Right cardiac atrium (tissue), 5 donors: ENCODE data around the gene SP6. TPM values are rescaled to one million over a fixed set of nuclear protein-coding genes. Genes with fewer than 3 reads are reported as not detected.

Experiments used
- ATAC-seq, 2 donors: fragments of 200-7000 bp; cut with Tn5 transposase; one replicate each; pipeline versions ENCODE4 v1.8.0 to v1.9.1; 2020; ENCODE audit warnings: moderate library complexity in 2 of 2, mild to moderate bottlenecking in 1 of 2
- DNase-seq, 3 donors: peaks; one replicate each; pipeline ENCODE4 v3.0.0-alpha.2; 2020
- H3K27ac ChIP-seq: one replicate; pipeline ENCODE4 v1.5.1; 2013; ENCODE audit warnings: mild to moderate bottlenecking, low read length, control low read depth, moderate library complexity
- H3K27me3 ChIP-seq: one replicate; pipeline ENCODE4 v1.6.1; 2013; ENCODE audit not compliant: control insufficient read depth, insufficient read depth
- H3K4me1 ChIP-seq: one replicate; pipeline ENCODE4 v1.6.1; 2013; ENCODE audit warnings: low read length; ENCODE audit not compliant: control insufficient read depth, insufficient read depth
- H3K4me3 ChIP-seq: one replicate; pipeline ENCODE4 v1.5.1; 2013; ENCODE audit warnings: low read length, control low read depth
- H3K9me3 ChIP-seq: one replicate; pipeline ENCODE4 v1.6.1; 2013; ENCODE audit warnings: low read length; ENCODE audit not compliant: control insufficient read depth
- WGBS: extraction: QIAGEN DNeasy Blood & Tissue Kit; methylation state at CpG from one replicate; pipeline ENCODE4 v1.1.7; 2013; 5-methylcytosine and 5-hydroxymethylcytosine counted together
- intact Hi-C, 4 donors: fragments of 100-400 bp; cut with DNase I; formaldehyde crosslinking; loops; one replicate each; pipeline versions ENCODE4 v1.11.0 to v1.14.0; 2022 to 2023
- polyA plus RNA-seq: library from polyadenylated mRNA; stranded (reverse); fragments of 200-250 nt; gene quantifications from one replicate; pipeline ENCODE4 v1.2.3, GENCODE V29; 2013
- total RNA-seq, 4 donors: library from RNA; stranded (reverse); fragmentation: NEBNext Ultra II Directional; extraction: Animal tissue kit (Norgen Biotek cat#: 25700); gene quantifications; one replicate each; pipeline ENCODE4 v1.2.1, GENCODE V29; 2021
- donor health status: healthy with polysubstance abuse.
- donor health status: DM: no; HTN: yes; CAD: no.
- donor health status: DM: no; HTN: no; CAD: no.
- donor health status: DM: no; HTN: yes; CAD: no; lungs with severe emphysema.
- donor health status: DM: yes; HTN: yes; CAD: no.

Gene SP6
- total and polyA plus RNA-seq, 5 donors: 0.29 to 3.6 (median 0.40) TPM

DNA sequence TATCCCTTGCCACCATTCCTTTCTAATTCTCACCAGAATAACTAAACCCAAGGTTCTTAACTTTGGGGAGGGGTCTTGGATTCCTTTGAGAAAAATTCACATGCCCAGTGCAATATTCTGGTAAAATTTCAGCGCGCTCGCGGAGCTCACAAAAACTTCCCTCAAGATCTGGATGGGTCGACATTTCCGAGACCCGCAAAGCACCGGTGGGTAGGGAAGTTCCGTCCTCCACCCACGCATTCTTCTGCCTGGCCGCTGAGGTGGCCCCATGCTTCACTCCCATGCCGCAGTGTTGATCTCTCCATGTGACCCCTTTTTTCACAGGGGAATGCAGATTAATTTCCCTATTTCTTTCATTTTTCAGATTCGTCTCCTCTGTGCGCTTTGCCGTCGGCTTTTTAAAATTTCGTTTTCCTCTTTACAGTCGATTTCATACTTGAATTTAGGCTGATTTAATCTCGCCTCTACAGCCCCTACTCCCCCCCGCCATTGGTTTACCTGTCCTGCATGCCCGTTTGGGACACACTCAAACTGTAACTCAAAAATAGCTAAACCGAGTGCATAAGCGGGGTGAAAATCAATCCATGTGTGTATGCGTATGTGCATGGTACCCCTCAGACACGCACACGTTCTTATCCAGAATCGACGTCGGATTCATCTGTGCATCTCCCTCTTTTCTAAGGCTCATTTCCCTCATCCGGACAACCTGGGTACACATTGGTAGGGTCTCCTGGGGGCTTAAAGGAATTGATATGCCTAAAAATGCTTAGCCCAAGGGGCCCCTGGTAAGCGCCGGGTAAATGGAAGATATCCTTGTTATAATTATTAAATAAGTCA is 1.4 kb upstream of the SP6 start:
- Histone ChIP-seq H3K4me1 (peaks cover 2% of the 10 kb centered on the region), H3K27ac (no peak overlapping the region), H3K9me3 (no peaks in the 10 kb centered on the region), H3K27me3 (no peaks in the 10 kb centered on the region), H3K4me3 (no peak overlapping the region)
- WGBS: 33% methylated on average over 32 of the region's 32 CpGs
- DNase-seq (peak in 1 of 3 donors; percentile 32), ATAC-seq (no peak)
- intact Hi-C loops: no loop called here

DNA sequence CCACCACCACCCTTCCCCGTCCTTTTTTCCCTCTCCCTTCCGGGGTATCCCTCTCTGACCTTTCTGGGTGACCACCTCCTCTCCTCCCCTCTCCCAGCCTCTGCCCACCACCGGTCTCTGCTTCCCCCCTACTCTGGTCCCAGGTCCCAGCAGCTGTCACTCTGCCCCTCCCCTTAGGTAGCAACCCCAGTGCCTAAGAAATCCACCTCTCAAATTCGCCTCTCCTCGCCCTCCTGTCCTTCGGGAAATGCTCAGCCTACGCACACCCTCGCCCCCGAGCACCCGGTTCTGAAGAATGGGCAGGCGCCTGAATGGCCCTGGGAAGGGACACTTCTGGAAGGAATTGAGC is 775 bp upstream of the SP6 start:
- Histone ChIP-seq H3K4me3 (no peak overlapping the region), H3K4me1 (peaks cover 2% of the 10 kb centered on the region), H3K9me3 (no peaks in the 10 kb centered on the region), H3K27ac (no peak overlapping the region), H3K27me3 (no peaks in the 10 kb centered on the region)
- ATAC-seq (no peak), DNase-seq (peak in 1 of 3 donors; percentile 9)
- intact Hi-C loops: no loop called here
- WGBS: 33% methylated on average over 11 of the region's 11 CpGs

DNA sequence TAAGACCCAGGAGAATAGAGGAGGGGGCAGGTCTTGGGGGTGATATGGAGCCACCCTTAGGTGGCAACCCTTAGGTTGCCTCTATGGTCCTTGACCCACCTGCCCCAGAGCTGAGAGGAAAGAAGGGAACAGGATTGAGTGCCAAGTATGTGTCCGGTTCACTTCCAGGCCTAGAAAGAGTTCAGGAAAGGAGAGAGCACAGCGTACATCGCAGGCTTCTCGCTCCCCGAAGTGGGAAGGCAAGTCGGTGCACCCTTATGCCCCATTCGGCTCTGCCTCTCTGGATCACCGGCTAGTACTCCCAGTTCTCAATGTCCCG is 631 bp downstream of the SP6 start:
- intact Hi-C loops: no loop called here
- Histone ChIP-seq H3K27me3 (no peaks in the 10 kb centered on the region), H3K27ac (no peak overlapping the region), H3K4me3 (peak overlapping the region; percentile 33), H3K9me3 (no peaks in the 10 kb centered on the region), H3K4me1 (peaks cover 2% of the 10 kb centered on the region)
- DNase-seq: no peak
- 40% methylated on average over 9 of the region's 9 CpGs for WGBS
- ATAC-seq: no peak

DNA sequence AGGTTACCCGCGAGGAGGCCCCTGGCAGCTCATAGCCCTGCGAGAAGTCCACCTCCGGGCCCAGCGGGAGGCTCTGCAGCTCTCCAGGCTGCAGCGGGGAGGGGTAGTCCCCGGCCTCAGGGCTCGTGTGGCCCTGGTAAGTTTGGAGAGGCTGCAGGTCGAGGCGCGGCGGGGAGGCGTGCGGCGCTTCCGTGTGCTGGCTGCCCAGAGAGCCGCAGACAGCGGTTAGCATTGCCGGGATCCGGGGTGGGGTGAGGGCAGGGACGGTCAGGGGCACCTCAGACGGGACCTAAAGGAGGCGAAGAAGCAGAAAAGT is 2.8 kb downstream of the SP6 start:
- DNase-seq (no peak), ATAC-seq (no peak)
- Histone ChIP-seq H3K4me1 (peaks cover 2% of the 10 kb centered on the region), H3K27me3 (no peaks in the 10 kb centered on the region), H3K9me3 (no peaks in the 10 kb centered on the region), H3K4me3 (no peak overlapping the region), H3K27ac (no peak overlapping the region)
- intact Hi-C loops: loop anchor here in 2 of 4 donors (10.0 kb wide), 2 partner anchors 97 to 117 kb away; partner anchors contain the start of gene PNPO (in 1 of the 2)
- WGBS: 48% methylated on average over 23 of the region's 23 CpGs

DNA sequence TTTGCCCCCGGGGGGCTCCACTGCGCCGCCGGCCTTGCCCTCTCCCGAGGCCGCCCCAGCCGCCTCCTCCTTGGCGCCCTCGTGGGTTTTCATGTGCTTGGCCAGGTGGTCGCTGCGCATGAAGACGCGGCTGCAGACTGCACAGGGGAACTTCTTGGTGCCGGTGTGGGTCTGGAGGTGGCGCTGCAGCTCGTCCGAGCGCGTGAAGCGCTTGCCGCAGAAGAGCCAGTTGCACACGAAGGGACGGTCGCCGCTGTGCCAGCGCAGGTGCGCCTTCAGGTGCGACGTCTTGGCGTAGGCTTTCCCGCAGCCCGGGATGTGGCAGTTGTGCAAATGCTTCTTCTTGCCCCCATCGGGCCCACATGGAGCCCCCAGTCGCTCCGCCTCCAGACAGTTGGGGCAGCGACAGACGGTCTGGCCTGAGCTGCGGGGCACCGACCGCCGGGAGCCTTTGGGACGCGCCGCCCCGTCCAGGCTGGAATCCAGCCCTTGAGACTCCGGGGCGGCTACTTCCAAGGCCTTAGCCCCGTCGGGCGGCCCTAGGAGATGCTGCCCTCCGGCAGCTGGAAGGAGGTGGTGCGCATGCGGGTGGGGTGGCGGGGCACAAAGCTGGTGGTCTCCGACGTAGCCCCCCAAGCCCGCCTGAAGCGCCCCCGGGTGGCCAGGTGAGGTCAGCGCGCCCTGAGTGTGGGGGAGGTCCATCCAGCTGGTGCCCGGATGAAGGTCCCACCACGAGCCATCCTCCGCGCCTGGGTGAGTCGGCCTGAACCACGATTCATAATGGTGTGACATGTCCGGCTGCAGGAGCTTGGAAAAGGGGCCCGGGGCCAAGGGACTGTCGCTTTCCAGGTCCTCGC is 3.4 kb downstream of the SP6 start:
- Histone ChIP-seq H3K27me3 (no peaks in the 10 kb centered on the region), H3K4me3 (no peak overlapping the region), H3K27ac (no peak overlapping the region), H3K4me1 (peaks cover 2% of the 10 kb centered on the region), H3K9me3 (no peaks in the 10 kb centered on the region)
- no peak for ATAC-seq
- intact Hi-C loops: loop anchor here in 2 of 4 donors (10.0 kb wide), 2 partner anchors 97 to 117 kb away; partner anchors contain the start of gene PNPO (in 1 of the 2)
- DNase-seq: peak in 1 of 3 donors; percentile 59
- 32% methylated on average over 71 of the region's 71 CpGs for WGBS

DNA sequence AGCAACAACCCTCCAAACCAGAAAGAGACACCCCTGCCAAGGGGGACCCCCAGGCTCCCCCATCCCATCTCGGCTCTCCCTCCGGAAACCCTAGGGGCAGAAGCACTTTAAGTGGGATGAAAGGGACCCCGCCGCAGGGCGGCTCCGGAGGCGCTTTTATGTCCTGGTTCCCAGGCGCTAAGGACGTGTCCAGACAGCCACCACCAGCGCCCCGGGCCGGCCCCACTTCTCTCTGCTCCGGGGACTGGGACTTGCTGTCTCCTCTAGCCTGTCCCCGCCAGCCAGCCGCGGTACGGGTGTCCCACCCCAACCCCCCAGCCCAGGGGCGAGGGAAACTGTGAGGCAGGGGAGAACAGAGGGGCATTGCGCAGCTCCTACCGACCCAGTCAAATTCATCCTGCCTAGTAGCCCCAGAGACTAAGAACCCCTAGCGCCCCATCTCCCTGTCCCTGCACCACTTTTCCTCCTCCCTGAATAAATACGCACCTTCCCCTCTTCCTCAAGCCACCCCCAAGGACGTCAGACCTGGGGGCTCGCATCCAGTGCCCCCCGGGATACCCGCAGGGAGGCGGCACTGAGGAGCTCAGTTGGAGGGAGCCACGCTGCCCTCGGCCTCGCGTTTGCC is 4.1 kb downstream of the SP6 start:
- Histone ChIP-seq H3K4me1 (peaks cover 2% of the 10 kb centered on the region), H3K27me3 (no peaks in the 10 kb centered on the region), H3K4me3 (no peak overlapping the region), H3K9me3 (no peaks in the 10 kb centered on the region), H3K27ac (no peak overlapping the region)
- intact Hi-C loops: loop anchor here in 2 of 4 donors (10.0 kb wide), 2 partner anchors 98 to 118 kb away; partner anchors contain the start of gene PNPO (in 1 of the 2)
- 26% methylated on average over 31 of the region's 31 CpGs for WGBS
- ATAC-seq: no peak
- DNase-seq: no peak

DNA sequence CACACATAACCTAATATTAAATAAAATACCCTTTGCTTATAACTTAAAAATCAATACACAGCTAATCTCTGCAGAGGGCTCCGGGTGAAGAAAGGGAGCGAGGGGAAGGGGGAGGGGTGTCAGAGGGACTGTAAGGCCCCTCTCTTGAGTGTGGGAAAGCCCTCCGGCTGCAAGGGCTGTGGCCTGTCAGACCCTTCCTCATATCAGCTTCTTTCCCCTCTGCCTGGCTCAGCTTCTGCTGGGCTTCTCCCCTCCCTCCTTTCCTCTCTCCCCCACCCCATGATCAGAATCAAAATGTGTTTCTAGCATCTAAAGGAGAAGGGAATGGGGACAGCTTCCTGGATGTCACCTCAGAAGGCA is 5.3 kb downstream of the SP6 start:
- Histone ChIP-seq H3K27ac (no peak overlapping the region), H3K4me1 (no peaks in the 10 kb centered on the region), H3K4me3 (no peak overlapping the region), H3K9me3 (no peaks in the 10 kb centered on the region), H3K27me3 (no peaks in the 10 kb centered on the region)
- DNase-seq: no peak
- intact Hi-C loops: loop anchor here in 2 of 4 donors (10.0 kb wide), 2 partner anchors 99 to 119 kb away; partner anchors contain the start of gene PNPO (in 1 of the 2)
- no peak for ATAC-seq
- 61% methylated on average over 3 of the region's 3 CpGs for WGBS

DNA sequence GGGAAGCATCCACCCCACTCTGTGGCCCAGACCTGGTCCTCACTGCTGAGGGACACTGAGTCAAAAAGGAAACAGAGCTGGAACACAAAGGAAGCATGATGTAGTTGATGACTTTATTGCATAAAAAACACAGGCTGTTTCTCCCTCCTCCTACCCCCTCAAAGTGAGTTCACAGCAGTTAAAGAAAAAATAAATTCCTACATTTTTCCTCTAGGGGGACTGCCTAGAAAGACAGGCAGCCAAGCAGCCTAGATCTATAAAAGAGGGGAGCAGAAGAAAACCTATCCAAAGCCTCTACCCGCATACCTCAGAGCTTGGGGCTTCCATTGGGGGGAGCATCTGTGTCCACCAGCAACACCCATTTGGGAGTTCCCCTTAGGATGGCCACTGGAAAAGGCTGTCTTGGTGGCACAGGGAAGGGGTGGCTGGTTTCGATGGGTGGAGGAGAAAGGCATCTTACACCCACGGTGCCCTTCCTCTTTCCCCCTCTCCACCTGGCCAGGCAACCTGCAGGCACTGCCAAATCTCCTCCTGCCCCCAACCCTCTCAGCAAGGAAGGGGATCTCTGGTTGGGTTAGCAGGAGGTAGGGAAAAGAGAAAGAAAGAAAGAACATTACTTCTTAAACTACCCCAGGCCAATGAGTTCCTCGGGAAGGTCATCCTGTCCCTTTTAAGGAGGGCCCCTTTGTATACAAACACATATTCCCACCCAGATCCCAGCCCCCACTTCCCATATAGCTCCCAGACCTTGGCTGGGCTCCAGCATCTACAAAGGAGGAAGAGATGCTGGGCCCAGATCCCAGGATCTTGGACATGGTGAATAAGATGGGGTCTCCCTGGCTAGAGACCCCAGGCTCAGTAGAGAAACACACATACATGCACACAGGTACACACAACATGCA is 5.9 kb downstream of the SP6 start:
- H3K4me3 ChIP-seq: no peak overlapping the region
- no peaks in the 10 kb centered on the region for H3K27me3 ChIP-seq
- WGBS: 49% methylated on average over 4 of the region's 4 CpGs
- H3K27ac ChIP-seq: no peak overlapping the region
- no peak for DNase-seq
- ATAC-seq: no peak
- peaks cover 2% of the 10 kb centered on the region for H3K4me1 ChIP-seq
- intact Hi-C loops: loop anchor here in 3 of 4 donors (5.0 to 10.0 kb wide), 5 partner anchors 100 to 172 kb away; partner anchors contain the start of genes CDK5RAP3 (in 1 of the 3) and PNPO (in 1 of the 3)
- no peaks in the 10 kb centered on the region for H3K9me3 ChIP-seq

DNA sequence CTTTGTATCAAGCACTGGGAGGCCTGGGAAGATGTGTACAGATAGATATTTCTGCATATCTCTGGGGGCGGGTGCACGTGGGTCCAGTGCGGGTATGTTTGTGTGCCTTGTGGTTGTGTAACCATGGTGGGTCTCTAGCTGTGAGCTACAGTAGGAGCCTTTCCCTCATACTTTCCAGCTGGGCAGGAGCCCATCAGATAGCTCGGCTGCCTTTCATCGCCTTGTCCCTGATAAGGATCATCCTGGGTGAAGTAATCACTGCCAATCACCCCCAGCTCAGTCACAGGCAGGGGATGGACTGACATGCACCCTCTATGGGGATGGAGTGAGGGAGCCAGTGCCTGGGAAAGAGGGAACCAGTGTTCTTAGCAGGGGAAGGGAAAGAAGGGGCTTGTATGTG is 6.7 kb downstream of the SP6 start:
- Histone ChIP-seq H3K4me1 (peaks cover 3% of the 10 kb centered on the region), H3K4me3 (no peak overlapping the region), H3K27ac (no peak overlapping the region), H3K27me3 (no peaks in the 10 kb centered on the region), H3K9me3 (no peaks in the 10 kb centered on the region)
- ATAC-seq: no peak
- DNase-seq: no peak
- WGBS: 43% methylated on average over 5 of the region's 5 CpGs
- intact Hi-C loops: loop anchor here in 3 of 4 donors (5.0 to 10.0 kb wide), 5 partner anchors 101 to 173 kb away; partner anchors contain the start of genes CDK5RAP3 (in 1 of the 3) and PNPO (in 1 of the 3)

DNA sequence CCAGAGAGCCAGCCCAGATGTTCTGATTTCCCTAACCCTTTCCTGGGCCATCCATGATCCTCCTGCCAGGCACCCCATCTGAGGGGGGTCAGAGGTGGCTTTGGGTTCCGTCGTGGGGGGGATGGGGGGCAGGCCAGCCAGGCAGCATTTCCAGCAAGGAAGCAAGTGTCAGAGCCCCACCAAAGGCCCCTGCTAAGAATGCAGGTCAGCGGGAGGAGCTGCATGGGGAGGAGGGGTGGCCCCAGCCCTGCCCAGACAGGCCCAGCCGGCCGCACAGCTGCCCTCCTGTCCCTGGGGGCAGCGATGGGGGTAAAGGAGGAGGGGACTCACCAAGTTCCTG is 7.6 kb downstream of the SP6 start:
- Histone ChIP-seq H3K9me3 (no peaks in the 10 kb centered on the region), H3K4me3 (no peak overlapping the region), H3K27me3 (no peaks in the 10 kb centered on the region), H3K27ac (no peak overlapping the region), H3K4me1 (peaks cover 3% of the 10 kb centered on the region)
- intact Hi-C loops: loop anchor here in 3 of 4 donors (1.0 to 10.0 kb wide), 7 partner anchors 45 to 174 kb away; partner anchors contain the start of genes CDK5RAP3 (in 1 of the 3) and PNPO (in 1 of the 3)
- WGBS: 25% methylated on average over 6 of the region's 6 CpGs
- DNase-seq (no peak), ATAC-seq (no peak)
